Mucosa of stomach (tissue), 1 donor: ENCODE results near the gene EXOC2.
"Not testable (repeated sequence)": the region's sequence is repeated elsewhere in the genome, so short reads cannot be mapped to it uniquely, and the experiment has no call there.

Source experiments
- H3K27me3 ChIP-seq: one replicate; pipeline ENCODE4 v1.7.0; 2013; ENCODE audit warnings: mild to moderate bottlenecking, low read length; ENCODE audit not compliant: control insufficient read depth, insufficient read depth
- H3K36me3 ChIP-seq: one replicate; pipeline ENCODE4 v1.7.0; 2013; ENCODE audit warnings: low read length; ENCODE audit not compliant: control insufficient read depth, insufficient read depth
- H3K4me1 ChIP-seq: one replicate; pipeline ENCODE4 v1.7.0; 2013; ENCODE audit warnings: mild to moderate bottlenecking, low read length; ENCODE audit not compliant: control insufficient read depth, insufficient read depth
- H3K4me3 ChIP-seq: one replicate; pipeline ENCODE4 v1.7.0; 2013; ENCODE audit warnings: low read length
- H3K9ac ChIP-seq: one replicate; pipeline ENCODE4 v1.7.0; 2013; ENCODE audit warnings: mild to moderate bottlenecking, low read length, moderate library complexity
- H3K9me3 ChIP-seq: one replicate; pipeline ENCODE4 v1.7.0; 2013; ENCODE audit warnings: mild to moderate bottlenecking, low read length, moderate library complexity; ENCODE audit not compliant: control insufficient read depth
- donor health status: Pancreatic carcinoma.

EXOC2 gene

GRCh38 chr6:665403-666267 lies 27.3 kb downstream of the EXOC2 start:
- Histone ChIP-seq H3K4me3 (no peak overlapping the region), H3K9me3 (no peaks in the 10 kb centered on the region), H3K4me1 (peaks cover under 1% of the 10 kb centered on the region), H3K27me3 (no peaks in the 10 kb centered on the region), H3K9ac (no peak overlapping the region), H3K36me3 (no peaks in the 10 kb centered on the region)

GRCh38 chr6:663788-664187 lies 29.2 kb downstream of the EXOC2 start:
- not testable (repeated sequence) for H3K9ac ChIP-seq, H3K36me3 ChIP-seq, H3K9me3 ChIP-seq, H3K27me3 ChIP-seq, H3K4me3 ChIP-seq
- H3K4me1 ChIP-seq: peaks cover 12% of the 10 kb centered on the region

- H3K9ac ChIP-seq: no peak overlapping the region
- H3K9me3 ChIP-seq: no peaks in the 10 kb centered on the region
- no peaks in the 10 kb centered on the region for H3K27me3 ChIP-seq
- no peaks in the 10 kb centered on the region for H3K36me3 ChIP-seq
- peaks cover 12% of the 10 kb centered on the region for H3K4me1 ChIP-seq
- H3K4me3 ChIP-seq: no peak overlapping the region
Observed at GRCh38 chr6:659716-660581, 33.0 kb downstream of the EXOC2 start.

- no peaks in the 10 kb centered on the region for H3K27me3 ChIP-seq
- H3K9me3 ChIP-seq: no peaks in the 10 kb centered on the region
- H3K4me3 ChIP-seq: no peak overlapping the region
- peaks cover 12% of the 10 kb centered on the region for H3K4me1 ChIP-seq
- no peaks in the 10 kb centered on the region for H3K36me3 ChIP-seq
- H3K9ac ChIP-seq: no peak overlapping the region
Observed at GRCh38 chr6:658244-658643, 34.7 kb downstream of the EXOC2 start.

GRCh38 chr6:657743-658142 lies 35.2 kb downstream of the EXOC2 start:
- Histone ChIP-seq H3K4me1 (peaks cover 12% of the 10 kb centered on the region), H3K4me3 (no peak overlapping the region)

GRCh38 chr6:656460-657252 lies 36.3 kb downstream of the EXOC2 start, which contains the start of gene HUS1B:
Gene HUS1B, minus strand, starts transcription at chr6:657100. Its CDS starts 156 bp downstream, at chr6:656944.
- Histone ChIP-seq H3K4me3 (no peak within 1 kb of the TSS), H3K9me3 (no peaks in the 10 kb centered on the region), H3K9ac (no peak within 1 kb of the TSS), H3K4me1 (peaks cover 12% of the 10 kb centered on the region), H3K36me3 (no peaks in the 10 kb centered on the region), H3K27me3 (no peaks in the 10 kb centered on the region)

More at GRCh38 chr6:657743-658142, 35.2 kb downstream of the EXOC2 start:
- Histone ChIP-seq H3K9me3 (no peaks in the 10 kb centered on the region), H3K9ac (no peak overlapping the region), H3K36me3 (no peaks in the 10 kb centered on the region), H3K27me3 (no peaks in the 10 kb centered on the region)

GRCh38 chr6:654136-654535 lies 38.8 kb downstream of the EXOC2 start:
- no peaks in the 10 kb centered on the region for H3K27me3 ChIP-seq
- no peak overlapping the region for H3K4me3 ChIP-seq
- no peak overlapping the region for H3K9ac ChIP-seq
- no peaks in the 10 kb centered on the region for H3K4me1 ChIP-seq
- H3K9me3 ChIP-seq: no peaks in the 10 kb centered on the region
- no peaks in the 10 kb centered on the region for H3K36me3 ChIP-seq

GRCh38 chr6:652865-653264 lies 40.1 kb downstream of the EXOC2 start:
- H3K4me3 ChIP-seq: no peak overlapping the region
- no peaks in the 10 kb centered on the region for H3K27me3 ChIP-seq
- no peak overlapping the region for H3K9ac ChIP-seq
- H3K9me3 ChIP-seq: no peaks in the 10 kb centered on the region
- H3K4me1 ChIP-seq: no peaks in the 10 kb centered on the region
- no peaks in the 10 kb centered on the region for H3K36me3 ChIP-seq

- Histone ChIP-seq H3K36me3 (no peaks in the 10 kb centered on the region), H3K9me3 (no peaks in the 10 kb centered on the region), H3K4me3 (no peak overlapping the region), H3K9ac (no peak overlapping the region), H3K27me3 (no peaks in the 10 kb centered on the region), H3K4me1 (no peaks in the 10 kb centered on the region)
Observed at GRCh38 chr6:650098-650497, 42.8 kb downstream of the EXOC2 start.

- H3K27me3 ChIP-seq: no peaks in the 10 kb centered on the region
- no peaks in the 10 kb centered on the region for H3K4me1 ChIP-seq
- H3K9me3 ChIP-seq: no peaks in the 10 kb centered on the region
- H3K36me3 ChIP-seq: no peaks in the 10 kb centered on the region
- no peak overlapping the region for H3K9ac ChIP-seq
- no peak overlapping the region for H3K4me3 ChIP-seq
Observed at GRCh38 chr6:642805-643204, 50.1 kb downstream of the EXOC2 start.

GRCh38 chr6:641225-641985 lies 51.5 kb downstream of the EXOC2 start:
- Histone ChIP-seq H3K36me3 (no peaks in the 10 kb centered on the region), H3K4me3 (no peak overlapping the region), H3K27me3 (no peaks in the 10 kb centered on the region), H3K4me1 (no peaks in the 10 kb centered on the region), H3K9me3 (no peaks in the 10 kb centered on the region), H3K9ac (no peak overlapping the region)
